Head of caudate nucleus (tissue), 42 donors: ENCODE data around the gene GAK.
"Not testable (repeated sequence)": the region's sequence is repeated elsewhere in the genome, so short reads cannot be mapped to it uniquely, and the experiment has no call there.

Experiments
- DNase-seq, 42 donors: peaks; one replicate each; pipeline versions ENCODE4 v3.0.0 to v3.0.0-alpha.2; 2020 to 2021; ENCODE audit warnings: mixed read lengths in 7 of 42
- intact Hi-C: fragments of 100-400 bp; cut with DNase I; formaldehyde crosslinking; loops from one replicate; pipeline ENCODE4 v1.15.0; 2022

GAK gene

GRCh38 chr4:931960-932712 is at the start of gene GAK, which contains the start of gene TMEM175:
TSS of gene GAK (minus strand) at chr4:932316. CDS start at chr4:932187, 129 bp downstream.
TSS of gene TMEM175 (plus strand) at chr4:932460. CDS start at chr4:947740, 15,280 bp downstream.
- intact Hi-C loops = loop anchor here (5.0 kb wide), 1 partner anchor 40 kb away; the partner anchor contains the start of gene DGKQ
- peak; percentile 78 to 97 (median 93) for DNase-seq

GRCh38 chr4:978957-979701 is 47.0 kb upstream of the GAK start:
- intact Hi-C loops = no loop called here

GRCh38 chr4:976016-976415 is 43.9 kb upstream of the GAK start:
- intact Hi-C loops, DNase-seq: not testable (repeated sequence)

More at GRCh38 chr4:978957-979701, 47.0 kb upstream of the GAK start:
- no peak for DNase-seq

GRCh38 chr4:974668-975067 is 42.6 kb upstream of the GAK start:
- intact Hi-C loops = loop anchor here (5.0 kb wide), 1 partner anchor 42 kb away; the partner anchor contains the start of genes GAK and TMEM175
- DNase-seq = no peak

GRCh38 chr4:973431-974397 is 41.6 kb upstream of the GAK start, which contains the start of gene DGKQ:
TSS of gene DGKQ (minus strand) at chr4:973569. CDS start at chr4:973482, 87 bp downstream.
- peak; percentile 73 to 96 (median 92) for DNase-seq
- intact Hi-C loops = loop anchor here (5.0 kb wide), 1 partner anchor 41 kb away; the partner anchor contains the start of genes GAK and TMEM175

- intact Hi-C loops = loop anchor here (5.0 kb wide), 1 partner anchor 41 kb away; the partner anchor contains the start of genes GAK and TMEM175
- DNase-seq = peak in 26 of 42 donors; percentile 17 to 72 (median 46)
Observed at GRCh38 chr4:972651-973424, 40.7 kb upstream of the GAK start.

- intact Hi-C loops = loop anchor here (5.0 kb wide), 1 partner anchor 40 kb away; the partner anchor contains the start of genes GAK and TMEM175
- no peak for DNase-seq
Observed at GRCh38 chr4:971666-972500, 39.8 kb upstream of the GAK start.

- DNase-seq = no peak
- intact Hi-C loops = loop anchor here (5.0 kb wide), 1 partner anchor 39 kb away; the partner anchor contains the start of genes GAK and TMEM175
Observed at GRCh38 chr4:970854-971520, 38.9 kb upstream of the GAK start.

- no peak for DNase-seq
- intact Hi-C loops = loop anchor here (5.0 kb wide), 1 partner anchor 38 kb away; the partner anchor contains the start of genes GAK and TMEM175
Observed at GRCh38 chr4:970046-970745, 38.1 kb upstream of the GAK start.

- DNase-seq = no peak
Observed at GRCh38 chr4:968621-969394, 36.7 kb upstream of the GAK start.

GRCh38 chr4:968221-968620 is 36.1 kb upstream of the GAK start:
- intact Hi-C loops = no loop called here

More at GRCh38 chr4:968621-969394, 36.7 kb upstream of the GAK start:
- intact Hi-C loops = no loop called here

GRCh38 chr4:967113-968104 is 35.3 kb upstream of the GAK start:
- intact Hi-C loops = no loop called here
- DNase-seq = no peak

More at GRCh38 chr4:968221-968620, 36.1 kb upstream of the GAK start:
- no peak for DNase-seq
